HG03039 (cell line): ENCODE measurements around the gene KRTAP4-8.
"Not testable (repeated sequence)": the region's sequence is repeated elsewhere in the genome, so short reads cannot be mapped to it uniquely, and the experiment has no call there.

Source experiments
- ATAC-seq: cut with Tn5 transposase; IDR thresholded peaks from one replicate; pipeline ENCODE4 v1.9.1; 2021; ENCODE audit warnings: mild to moderate bottlenecking, moderate library complexity; ENCODE audit not compliant: unreplicated experiment

Gene KRTAP4-8

GRCh38 chr17:41098042-41098441, at the start of gene KRTAP4-8:
KRTAP4-8 (minus strand) TSS chr17:41098142; CDS start chr17:41098084, 58 bp downstream.
- no peak for ATAC-seq

- ATAC-seq = no peak
Observed at GRCh38 chr17:41145261-41145660, 47.3 kb upstream of the KRTAP4-8 start.

- ATAC-seq = no peak
Observed at GRCh38 chr17:41144846-41145245, 46.9 kb upstream of the KRTAP4-8 start.

GRCh38 chr17:41141361-41141760, 43.4 kb upstream of the KRTAP4-8 start:
- ATAC-seq = no peak

GRCh38 chr17:41140360-41141131, 42.6 kb upstream of the KRTAP4-8 start, which contains the start of gene KRTAP4-6:
KRTAP4-6 (minus strand) TSS chr17:41140544; CDS start chr17:41140487, 57 bp downstream.
- ATAC-seq = no peak

GRCh38 chr17:41139865-41140264, 41.9 kb upstream of the KRTAP4-8 start:
- ATAC-seq = not testable (repeated sequence)

- no peak for ATAC-seq
Observed at GRCh38 chr17:41133880-41134735, 36.2 kb upstream of the KRTAP4-8 start.

GRCh38 chr17:41131979-41132378, 34.0 kb upstream of the KRTAP4-8 start:
- no peak for ATAC-seq

- ATAC-seq = no peak
Observed at GRCh38 chr17:41127371-41127770, 29.4 kb upstream of the KRTAP4-8 start.

GRCh38 chr17:41126412-41126811, 28.5 kb upstream of the KRTAP4-8 start:
- no peak for ATAC-seq

GRCh38 chr17:41125064-41125463, 27.1 kb upstream of the KRTAP4-8 start:
- no peak for ATAC-seq

- not testable (repeated sequence) for ATAC-seq
Observed at GRCh38 chr17:41123991-41124371, 26.0 kb upstream of the KRTAP4-8 start, which contains the start of gene KRTAP4-12. KRTAP4-12 (minus strand) TSS chr17:41124182; CDS start chr17:41124122, 60 bp downstream.

- not testable (repeated sequence) for ATAC-seq
Observed at GRCh38 chr17:41123292-41123990, 25.5 kb upstream of the KRTAP4-8 start.

GRCh38 chr17:41121742-41122141, 23.8 kb upstream of the KRTAP4-8 start:
- ATAC-seq = no peak

GRCh38 chr17:41119696-41120690, 22.1 kb upstream of the KRTAP4-8 start:
- not testable (repeated sequence) for ATAC-seq

- ATAC-seq = no peak
Observed at GRCh38 chr17:41118721-41119120, 20.8 kb upstream of the KRTAP4-8 start.

- not testable (repeated sequence) for ATAC-seq
Observed at GRCh38 chr17:41117846-41118386, 20.0 kb upstream of the KRTAP4-8 start, which contains the start of gene KRTAP4-11. KRTAP4-11 (minus strand) TSS chr17:41118373; CDS start chr17:41118315, 58 bp downstream.

GRCh38 chr17:41116297-41116696, 18.4 kb upstream of the KRTAP4-8 start:
- ATAC-seq = no peak

GRCh38 chr17:41111151-41111885, 13.4 kb upstream of the KRTAP4-8 start:
- ATAC-seq = no peak
